ENCODE data around the gene OR52L1. TPM values are rescaled to one million over a fixed set of nuclear protein-coding genes. Genes with fewer than 3 reads are reported as not detected.

Gene OR52L1
- total and polyA plus RNA-seq, 10 of the 15 experiments (the other 5 are each of a cell fraction or from before 2014, with no cell fraction given) = not detected

- Histone ChIP-seq H3K27me3 (replicated peaks in 1 of 2; ENCODE audit: control insufficient read depth in 2 of 2, insufficient read depth in 2 of 2, low read length in 1 of 2) (no peaks in the 10 kb centered on the region), H2AFZ (ENCODE audit: control insufficient read depth, low read depth, low read length) (no peak within 1 kb of the TSS), H3K4me2 (ENCODE audit: control insufficient read depth, insufficient read depth) (no peak within 1 kb of the TSS), H3K79me2 (ENCODE audit: control insufficient read depth, insufficient read depth, low read length) (no peaks in the 10 kb centered on the region), H3K4me1 (ENCODE audit: control insufficient read depth, insufficient read depth, low read length) (no peaks in the 10 kb centered on the region), H3K36me3 (ENCODE audit: control insufficient read depth in 2 of 2, insufficient read depth in 2 of 2, low read length in 1 of 2) (no peaks in the 10 kb centered on the region), H4K20me1 (ENCODE audit: control insufficient read depth, insufficient read depth) (no peaks in the 10 kb centered on the region), H3K27ac (ENCODE audit: control insufficient read depth, insufficient read depth) (no peak within 1 kb of the TSS), H3K9me3 (replicated peaks; ENCODE audit: control insufficient read depth, insufficient read depth, low read length) (no peaks in the 10 kb centered on the region), H3K9ac (ENCODE audit: control insufficient read depth, insufficient read depth, low read length) (no peak within 1 kb of the TSS), H3K4me3 (no peak within 1 kb of the TSS)
- RAD21 ChIA-PET (ENCODE audit: unreplicated experiment) = no interaction called here
- FAIRE-seq (no peak), DNase-seq (ENCODE audit: low read depth, low spot score) (no peak), ATAC-seq (no peak)
- CTCF ChIA-PET = no interaction called here
- SMC1A ChIA-PET (ENCODE audit: uncharacterized antibody, unreplicated experiment) = no interaction called here
- TF ChIP-seq YY1 (IDR thresholded peaks at IDR 0.05; ENCODE audit: low read depth, low read length) (no peak), ZNF207 (IDR thresholded peaks at IDR 0.05; ENCODE audit: borderline replicate concordance) (no peak), YBX1 (IDR thresholded peaks at IDR 0.05) (no peak), GATAD2B (conservative IDR thresholded peaks at IDR 0.05; ENCODE audit: low read depth) (no peak), MAX (IDR thresholded peaks at IDR 0.05; ENCODE audit: low read depth, low read length) (no peak), KDM1A (IDR thresholded peaks at IDR 0.05; ENCODE audit: borderline replicate concordance) (no peak), GABPA (IDR thresholded peaks at IDR 0.05; ENCODE audit: low read depth) (no peak), SUZ12 (IDR thresholded peaks at IDR 0.05; ENCODE audit: unreplicated experiment) (no peak), RAD51 (IDR thresholded peaks at IDR 0.05) (no peak), ZNF622 (IDR thresholded peaks at IDR 0.05) (no peak), MYB (IDR thresholded peaks at IDR 0.05; ENCODE audit: borderline replicate concordance, low read depth, low read length) (no peak), SIN3A (IDR thresholded peaks at IDR 0.05; ENCODE audit: low read depth, low read length) (no peak), SREBF1 (IDR thresholded peaks at IDR 0.05; ENCODE audit: low read length) (no peak), STAT3 (IDR thresholded peaks at IDR 0.05; ENCODE audit: low read depth, low read length) (no peak), STAT1 (conservative IDR thresholded peaks at IDR 0.05) (no peak), CHD4 (IDR thresholded peaks at IDR 0.05) (no peak), ZBTB40 (IDR thresholded peaks at IDR 0.05; ENCODE audit: borderline replicate concordance) (no peak)
- TF ChIP-seq, protein P1, sequence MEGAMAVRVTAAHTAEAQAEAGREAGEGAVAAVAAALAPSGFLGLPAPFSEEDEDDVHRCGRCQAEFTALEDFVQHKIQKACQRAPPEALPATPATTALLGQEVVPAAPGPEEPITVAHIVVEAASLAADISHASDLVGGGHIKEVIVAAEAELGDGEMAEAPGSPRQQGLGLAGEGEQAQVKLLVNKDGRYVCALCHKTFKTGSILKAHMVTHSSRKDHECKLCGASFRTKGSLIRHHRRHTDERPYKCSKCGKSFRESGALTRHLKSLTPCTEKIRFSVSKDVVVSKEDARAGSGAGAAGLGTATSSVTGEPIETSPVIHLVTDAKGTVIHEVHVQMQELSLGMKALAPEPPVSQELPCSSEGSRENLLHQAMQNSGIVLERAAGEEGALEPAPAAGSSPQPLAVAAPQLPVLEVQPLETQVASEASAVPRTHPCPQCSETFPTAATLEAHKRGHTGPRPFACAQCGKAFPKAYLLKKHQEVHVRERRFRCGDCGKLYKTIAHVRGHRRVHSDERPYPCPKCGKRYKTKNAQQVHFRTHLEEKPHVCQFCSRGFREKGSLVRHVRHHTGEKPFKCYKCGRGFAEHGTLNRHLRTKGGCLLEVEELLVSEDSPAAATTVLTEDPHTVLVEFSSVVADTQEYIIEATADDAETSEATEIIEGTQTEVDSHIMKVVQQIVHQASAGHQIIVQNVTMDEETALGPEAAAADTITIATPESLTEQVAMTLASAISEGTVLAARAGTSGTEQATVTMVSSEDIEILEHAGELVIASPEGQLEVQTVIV (IDR thresholded peaks at IDR 0.05; ENCODE audit: borderline replicate concordance, partially characterized antibody) = no peak
- TF ChIP-seq, protein P2, sequence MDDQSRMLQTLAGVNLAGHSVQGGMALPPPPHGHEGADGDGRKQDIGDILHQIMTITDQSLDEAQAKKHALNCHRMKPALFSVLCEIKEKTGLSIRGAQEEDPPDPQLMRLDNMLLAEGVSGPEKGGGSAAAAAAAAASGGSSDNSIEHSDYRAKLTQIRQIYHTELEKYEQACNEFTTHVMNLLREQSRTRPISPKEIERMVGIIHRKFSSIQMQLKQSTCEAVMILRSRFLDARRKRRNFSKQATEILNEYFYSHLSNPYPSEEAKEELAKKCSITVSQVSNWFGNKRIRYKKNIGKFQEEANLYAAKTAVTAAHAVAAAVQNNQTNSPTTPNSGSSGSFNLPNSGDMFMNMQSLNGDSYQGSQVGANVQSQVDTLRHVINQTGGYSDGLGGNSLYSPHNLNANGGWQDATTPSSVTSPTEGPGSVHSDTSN (IDR thresholded peaks at IDR 0.05; ENCODE audit: insufficient replicate concordance, low read depth, low read length) = no peak
- 33% methylated on average over 3 of the region's 3 CpGs for WGBS (ENCODE audit: insufficient coverage, insufficient replicate concordance, low lambda C conversion rate, missing lambda C conversion rate)
- POLR2A ChIA-PET = no interaction called here
- in situ Hi-C loops (cut with MboI) = no loop called here
- intact Hi-C loops (cut with micrococcal nuclease; ENCODE audit: unreplicated experiment) = no loop called here
- no TSS peak for BruUV-seq (replicated peaks)
Observed at GRCh38 chr11:5941951-5942350, 44.8 kb downstream of the OR52L1 start, which contains the start of gene OR56A3. Gene OR56A3, plus strand, starts transcription at chr11:5942251. Its CDS starts 5,096 bp downstream, at chr11:5947347.
